ENCODE data around the gene KIF1B.

DNA sequence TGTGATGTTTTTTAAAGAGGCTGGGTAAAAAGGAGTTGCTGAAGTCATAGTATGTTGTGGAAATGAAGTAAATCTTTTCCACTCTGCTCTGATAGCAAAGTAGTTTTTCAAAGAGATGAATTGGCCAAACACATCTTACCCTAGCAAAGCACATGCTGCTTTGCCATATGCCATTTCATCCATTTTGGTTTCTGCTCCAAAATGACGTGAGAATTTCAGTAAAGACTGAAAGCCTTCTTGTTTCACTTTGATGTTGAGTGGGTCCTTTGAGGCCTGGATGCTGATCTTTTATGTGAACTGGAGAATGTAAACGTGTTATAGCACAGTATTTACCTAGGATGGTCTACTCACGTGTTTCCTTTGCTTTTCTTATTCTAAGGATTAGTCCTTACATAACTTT lies 115.2 kb downstream of the KIF1B start:
- TF ChIP-seq BHLHE40 (IDR thresholded peaks at IDR 0.05; ENCODE audit: borderline replicate concordance) (no peak), ZNF384 (IDR thresholded peaks at IDR 0.05) (no peak), SUZ12 (IDR thresholded peaks at IDR 0.05) (no peak), FOXA1 (IDR thresholded peaks at IDR 0.05) (no peak), L3MBTL2 (conservative IDR thresholded peaks at IDR 0.05) (no peak), FOXM1 (IDR thresholded peaks at IDR 0.05; ENCODE audit: borderline replicate concordance) (no peak), HDGF (IDR thresholded peaks at IDR 0.05; ENCODE audit: borderline replicate concordance) (no peak), PKNOX1 (IDR thresholded peaks at IDR 0.05) (no peak), ELF4 (IDR thresholded peaks at IDR 0.05) (no peak), FOXK2 (IDR thresholded peaks at IDR 0.05) (no peak), ARNT (IDR thresholded peaks at IDR 0.05) (no peak)
